Spleen (tissue), 7 donors: ENCODE measurements around the gene CPED1.

ENCODE experiments used
- POLR2A ChIP-seq, 3 donors: fragments of 450-650 bp; IDR thresholded peaks; one replicate each; pipeline ENCODE4 v1.5.1; 2017; ENCODE audit warnings: antibody characterized with exemption in 3 of 3, mild to moderate bottlenecking in 1 of 3
- POLR2AphosphoS5 ChIP-seq, 3 donors: sonication (generic); formaldehyde crosslinking; IDR thresholded peaks; one replicate each; pipeline ENCODE4 v1.5.1; 2017; ENCODE audit warnings: antibody characterized with exemption in 3 of 3
- TF ChIP-seq, protein P1 (sequence below), 11 experiments: fragments of 200-600 bp in 7 of 11; fragments of 450-650 bp in 4 of 11; sonication (generic) in 4 of 11; IDR thresholded peaks in 8 of 11; conservative IDR thresholded peaks in 3 of 11; 1 replicate in 7 of 11; 2 replicates in 4 of 11; pipeline versions ENCODE4 v1.4.0 to v1.8.0; 2016 to 2021; ENCODE audit warnings: antibody characterized with exemption in 11 of 11, inconsistent platforms in 4 of 11, mild to moderate bottlenecking in 1 of 11
- donor health status: DM: no; HTN: no; CAD: no; lungs with moderate emphysema.
- donor health status: DM: no; HTN: no; CAD: no.
- donor health status: DM: no; HTN: no; CAD: no.

DNA sequence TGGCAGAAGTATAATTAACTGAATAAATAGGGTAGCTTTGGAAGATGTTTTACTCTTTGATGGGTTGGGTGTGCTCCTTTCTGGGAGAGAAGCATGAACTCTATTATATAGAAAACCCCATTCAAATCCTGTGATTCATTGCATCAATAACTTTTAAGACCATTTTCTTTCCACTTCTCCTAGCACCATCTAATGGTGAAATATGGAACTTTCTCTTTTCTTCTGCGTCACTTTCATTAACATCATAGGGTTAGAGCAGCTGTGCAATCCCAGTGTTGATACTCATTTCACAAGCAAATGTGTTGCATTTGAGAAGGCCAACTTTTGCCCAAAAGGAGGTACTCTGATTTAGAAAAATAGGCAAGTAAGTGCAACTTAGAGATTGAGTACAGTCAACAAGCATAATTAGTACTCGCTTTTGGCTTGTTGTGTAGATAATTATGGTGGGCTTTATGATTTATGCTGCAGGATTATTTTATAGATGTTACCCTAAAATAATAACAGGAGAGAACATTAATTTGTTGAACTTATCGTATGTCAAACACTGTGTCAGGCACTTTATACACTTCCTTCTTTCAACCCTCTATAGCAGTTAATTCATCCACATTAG is 92.9 kb downstream of the CPED1 start:
- TF ChIP-seq POLR2A (IDR thresholded peaks at IDR 0.05) (no peak), POLR2AphosphoS5 (IDR thresholded peaks at IDR 0.05) (no peak)
- TF ChIP-seq, protein P1, sequence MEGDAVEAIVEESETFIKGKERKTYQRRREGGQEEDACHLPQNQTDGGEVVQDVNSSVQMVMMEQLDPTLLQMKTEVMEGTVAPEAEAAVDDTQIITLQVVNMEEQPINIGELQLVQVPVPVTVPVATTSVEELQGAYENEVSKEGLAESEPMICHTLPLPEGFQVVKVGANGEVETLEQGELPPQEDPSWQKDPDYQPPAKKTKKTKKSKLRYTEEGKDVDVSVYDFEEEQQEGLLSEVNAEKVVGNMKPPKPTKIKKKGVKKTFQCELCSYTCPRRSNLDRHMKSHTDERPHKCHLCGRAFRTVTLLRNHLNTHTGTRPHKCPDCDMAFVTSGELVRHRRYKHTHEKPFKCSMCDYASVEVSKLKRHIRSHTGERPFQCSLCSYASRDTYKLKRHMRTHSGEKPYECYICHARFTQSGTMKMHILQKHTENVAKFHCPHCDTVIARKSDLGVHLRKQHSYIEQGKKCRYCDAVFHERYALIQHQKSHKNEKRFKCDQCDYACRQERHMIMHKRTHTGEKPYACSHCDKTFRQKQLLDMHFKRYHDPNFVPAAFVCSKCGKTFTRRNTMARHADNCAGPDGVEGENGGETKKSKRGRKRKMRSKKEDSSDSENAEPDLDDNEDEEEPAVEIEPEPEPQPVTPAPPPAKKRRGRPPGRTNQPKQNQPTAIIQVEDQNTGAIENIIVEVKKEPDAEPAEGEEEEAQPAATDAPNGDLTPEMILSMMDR (IDR thresholded peaks at IDR 0.05 in 8 of 11, conservative IDR thresholded peaks at IDR 0.05 in 3 of 11), result peak; percentile 33 to 82 (median 71)
